Measurements from ENCODE around the gene CASR. TPM values are rescaled to one million over a fixed set of nuclear protein-coding genes. Genes with fewer than 3 reads are reported as not detected.
A peak's percentile ranks its signal among the peaks of the same experiment; 100 is the strongest.

The CASR gene
- total and polyA plus RNA-seq, 5 donors from 2014 or later, result 0.16 to 0.45 TPM; not detected in 3

DNA sequence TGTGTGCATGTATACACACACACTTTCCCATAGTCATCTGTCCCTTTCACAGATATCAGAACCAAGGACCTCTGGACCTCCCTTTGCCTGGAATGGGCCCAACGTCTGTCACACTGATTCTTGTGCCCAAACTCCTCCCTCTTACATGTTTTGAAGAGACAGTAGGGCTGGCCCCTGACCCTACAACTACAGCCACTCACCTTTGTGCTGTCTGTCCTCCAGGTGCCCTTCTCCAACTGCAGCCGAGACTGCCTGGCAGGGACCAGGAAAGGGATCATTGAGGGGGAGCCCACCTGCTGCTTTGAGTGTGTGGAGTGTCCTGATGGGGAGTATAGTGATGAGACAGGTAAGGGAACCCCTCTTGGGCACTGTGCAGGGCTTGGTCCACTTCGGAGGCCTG, 98.4 kb downstream of the CASR start:
- no peaks in the 10 kb centered on the region for H3K36me3 ChIP-seq (ENCODE audit: control insufficient read depth, insufficient read depth, low read length)
- peaks cover 4% of the 10 kb centered on the region for H3K27me3 ChIP-seq (ENCODE audit: control insufficient read depth, insufficient read depth, low read length)
- Mint-ChIP-seq H3K4me1 (no peaks in the 10 kb centered on the region), H3K9me3 (peaks cover 0 to 2% (median 0%) of the 10 kb centered on the region in 7 donors), H3K36me3 (no peaks in the 10 kb centered on the region), H3K4me3 (no peak overlapping the region), H3K27ac (no peak overlapping the region), H3K27me3 (peaks cover 19% of the 10 kb centered on the region)
- no peaks in the 10 kb centered on the region for H3K4me1 ChIP-seq (ENCODE audit: control insufficient read depth, insufficient read depth, low read length, poor library complexity, severe bottlenecking)
- no peaks in the 10 kb centered on the region for H3K9me3 ChIP-seq (ENCODE audit: control insufficient read depth in 2 of 2, low read length in 2 of 2)
- DNase-seq (no peak), ATAC-seq (ENCODE audit: low read depth in 2 of 2) (no peak)
- no peak overlapping the region for H3K27ac ChIP-seq (ENCODE audit: insufficient read depth, low read length, poor library complexity, severe bottlenecking)
- no peak overlapping the region for H3K4me3 ChIP-seq (ENCODE audit: low read depth, low read length)

DNA sequence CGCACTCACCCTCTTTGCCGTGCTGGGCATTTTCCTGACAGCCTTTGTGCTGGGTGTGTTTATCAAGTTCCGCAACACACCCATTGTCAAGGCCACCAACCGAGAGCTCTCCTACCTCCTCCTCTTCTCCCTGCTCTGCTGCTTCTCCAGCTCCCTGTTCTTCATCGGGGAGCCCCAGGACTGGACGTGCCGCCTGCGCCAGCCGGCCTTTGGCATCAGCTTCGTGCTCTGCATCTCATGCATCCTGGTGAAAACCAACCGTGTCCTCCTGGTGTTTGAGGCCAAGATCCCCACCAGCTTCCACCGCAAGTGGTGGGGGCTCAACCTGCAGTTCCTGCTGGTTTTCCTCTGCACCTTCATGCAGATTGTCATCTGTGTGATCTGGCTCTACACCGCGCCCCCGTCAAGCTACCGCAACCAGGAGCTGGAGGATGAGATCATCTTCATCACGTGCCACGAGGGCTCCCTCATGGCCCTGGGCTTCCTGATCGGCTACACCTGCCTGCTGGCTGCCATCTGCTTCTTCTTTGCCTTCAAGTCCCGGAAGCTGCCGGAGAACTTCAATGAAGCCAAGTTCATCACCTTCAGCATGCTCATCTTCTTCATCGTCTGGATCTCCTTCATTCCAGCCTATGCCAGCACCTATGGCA, 100.5 kb downstream of the CASR start:
- Histone ChIP-seq H3K4me3 (ENCODE audit: low read depth, low read length) (no peak overlapping the region), H3K36me3 (ENCODE audit: control insufficient read depth, insufficient read depth, low read length) (no peaks in the 10 kb centered on the region), H3K4me1 (ENCODE audit: control insufficient read depth, insufficient read depth, low read length, poor library complexity, severe bottlenecking) (no peaks in the 10 kb centered on the region), H3K27me3 (ENCODE audit: control insufficient read depth, insufficient read depth, low read length) (peaks cover 4% of the 10 kb centered on the region), H3K27ac (ENCODE audit: insufficient read depth, low read length, poor library complexity, severe bottlenecking) (no peak overlapping the region), H3K9me3 (ENCODE audit: control insufficient read depth in 2 of 2, low read length in 2 of 2) (no peaks in the 10 kb centered on the region)
- peaks cover 29% of the 10 kb centered on the region for H3K27me3 Mint-ChIP-seq
- peaks cover 0 to 2% (median 0%) of the 10 kb centered on the region in 7 donors for H3K9me3 Mint-ChIP-seq
- H3K27ac Mint-ChIP-seq, result no peak overlapping the region
- DNase-seq (no peak), ATAC-seq (ENCODE audit: low read depth in 2 of 2) (no peak)
- H3K4me3 Mint-ChIP-seq, result no peak overlapping the region
- no peaks in the 10 kb centered on the region for H3K4me1 Mint-ChIP-seq
- no peaks in the 10 kb centered on the region for H3K36me3 Mint-ChIP-seq

DNA sequence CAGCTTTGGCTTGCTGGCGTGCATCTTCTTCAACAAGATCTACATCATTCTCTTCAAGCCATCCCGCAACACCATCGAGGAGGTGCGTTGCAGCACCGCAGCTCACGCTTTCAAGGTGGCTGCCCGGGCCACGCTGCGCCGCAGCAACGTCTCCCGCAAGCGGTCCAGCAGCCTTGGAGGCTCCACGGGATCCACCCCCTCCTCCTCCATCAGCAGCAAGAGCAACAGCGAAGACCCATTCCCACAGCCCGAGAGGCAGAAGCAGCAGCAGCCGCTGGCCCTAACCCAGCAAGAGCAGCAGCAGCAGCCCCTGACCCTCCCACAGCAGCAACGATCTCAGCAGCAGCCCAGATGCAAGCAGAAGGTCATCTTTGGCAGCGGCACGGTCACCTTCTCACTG, 101.0 kb downstream of the CASR start:
- no peak overlapping the region for H3K27ac Mint-ChIP-seq

DNA sequence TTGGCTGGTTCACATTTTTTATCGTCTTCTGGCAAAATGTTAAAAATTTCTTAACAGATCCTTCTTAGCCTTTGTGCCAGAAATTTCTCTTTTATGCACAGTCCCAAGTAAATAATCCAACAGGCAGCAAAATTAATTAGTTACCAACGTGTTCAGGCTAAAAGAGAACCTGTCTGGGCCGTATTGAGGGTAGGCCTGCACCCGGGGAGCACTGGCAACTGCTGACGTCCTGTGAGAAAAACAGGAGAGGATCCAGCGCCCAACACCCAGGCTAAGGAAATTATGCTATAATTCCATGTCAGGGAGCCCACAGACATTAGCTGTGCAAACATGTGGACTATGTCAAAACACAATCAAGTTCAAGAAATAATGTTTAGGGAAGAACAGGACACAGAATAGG, 110.9 kb downstream of the CASR start:
- Histone ChIP-seq H3K9me3 (ENCODE audit: control insufficient read depth in 2 of 2, low read length in 2 of 2) (no peaks in the 10 kb centered on the region), H3K27me3 (ENCODE audit: control insufficient read depth, insufficient read depth, low read length) (no peaks in the 10 kb centered on the region), H3K4me1 (ENCODE audit: control insufficient read depth, insufficient read depth, low read length, poor library complexity, severe bottlenecking) (peaks cover 7% of the 10 kb centered on the region), H3K27ac (ENCODE audit: insufficient read depth, low read length, poor library complexity, severe bottlenecking) (no peak overlapping the region), H3K36me3 (ENCODE audit: control insufficient read depth, insufficient read depth, low read length) (no peaks in the 10 kb centered on the region), H3K4me3 (ENCODE audit: low read depth, low read length) (no peak overlapping the region)
- Mint-ChIP-seq H3K4me3 (no peak overlapping the region), H3K27ac (no peak overlapping the region), H3K4me1 (peaks cover 0 to 3% (median 0%) of the 10 kb centered on the region in 4 donors), H3K9me3 (peaks cover 0 to 1% (median 0%) of the 10 kb centered on the region in 7 donors), H3K36me3 (no peaks in the 10 kb centered on the region), H3K27me3 (no peaks in the 10 kb centered on the region)
- ATAC-seq (ENCODE audit: low read depth in 2 of 2) (no peak), DNase-seq (no peak)

More for the DNA sequence above, 101.0 kb downstream of the CASR start:
- Histone ChIP-seq H3K27ac (ENCODE audit: insufficient read depth, low read length, poor library complexity, severe bottlenecking) (no peak overlapping the region), H3K9me3 (ENCODE audit: control insufficient read depth in 2 of 2, low read length in 2 of 2) (no peaks in the 10 kb centered on the region), H3K4me1 (ENCODE audit: control insufficient read depth, insufficient read depth, low read length, poor library complexity, severe bottlenecking) (no peaks in the 10 kb centered on the region), H3K36me3 (ENCODE audit: control insufficient read depth, insufficient read depth, low read length) (no peaks in the 10 kb centered on the region), H3K27me3 (ENCODE audit: control insufficient read depth, insufficient read depth, low read length) (peaks cover 2% of the 10 kb centered on the region), H3K4me3 (ENCODE audit: low read depth, low read length) (no peak overlapping the region)
- DNase-seq (no peak), ATAC-seq (ENCODE audit: low read depth in 2 of 2) (no peak)
- Mint-ChIP-seq H3K27me3 (peaks cover 32% of the 10 kb centered on the region), H3K9me3 (no peaks in the 10 kb centered on the region), H3K36me3 (no peaks in the 10 kb centered on the region), H3K4me3 (no peak overlapping the region), H3K4me1 (no peaks in the 10 kb centered on the region)

DNA sequence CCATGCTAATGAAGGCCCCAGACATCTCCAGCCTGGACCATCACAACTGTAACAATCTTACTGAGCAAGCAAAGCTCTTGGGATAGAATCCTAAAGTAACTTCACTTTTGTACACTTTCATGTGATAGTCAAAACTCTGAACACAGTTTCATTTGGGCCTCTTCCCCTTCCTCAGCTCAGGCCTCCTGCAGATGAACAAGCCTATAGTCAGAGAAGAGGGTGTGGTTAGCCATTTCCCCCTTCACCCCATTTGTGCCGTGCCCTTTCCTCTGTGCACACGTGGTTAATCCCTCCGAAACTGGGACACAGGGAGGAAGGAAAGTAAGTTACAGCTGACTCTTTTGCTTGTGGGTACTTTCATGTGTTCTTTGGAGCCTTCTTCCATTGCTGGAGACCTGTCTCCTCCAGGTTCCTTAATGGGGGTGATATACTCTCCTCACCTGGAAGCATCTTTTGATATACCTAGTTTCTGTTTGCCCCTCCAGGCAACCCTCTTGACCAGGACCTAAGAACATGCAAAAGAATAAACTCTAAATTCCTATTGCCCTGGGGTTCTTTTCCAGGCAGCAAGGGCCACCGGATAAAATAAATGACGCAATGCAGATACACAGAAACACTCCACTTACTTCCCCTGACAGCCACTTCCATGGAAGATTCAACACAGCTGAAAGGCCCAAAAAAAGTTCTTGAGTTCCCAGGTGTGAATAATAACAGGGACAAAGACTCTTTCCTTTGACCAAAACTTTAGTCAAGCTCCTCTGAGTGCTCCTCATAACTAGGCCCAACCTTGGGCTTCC, 112.0 kb downstream of the CASR start:
- H3K4me1 ChIP-seq (ENCODE audit: control insufficient read depth, insufficient read depth, low read length, poor library complexity, severe bottlenecking), result peaks cover 7% of the 10 kb centered on the region
- Mint-ChIP-seq H3K4me1 (no peaks in the 10 kb centered on the region), H3K4me3 (no peak overlapping the region), H3K36me3 (no peaks in the 10 kb centered on the region), H3K27ac (no peak overlapping the region), H3K27me3 (no peaks in the 10 kb centered on the region), H3K9me3 (peaks cover 0 to 2% (median 0%) of the 10 kb centered on the region in 7 donors)
- peaks cover 0 to 3% of the 10 kb centered on the region in 2 experiments for H3K9me3 ChIP-seq (ENCODE audit: control insufficient read depth in 2 of 2, low read length in 2 of 2)
- no peaks in the 10 kb centered on the region for H3K36me3 ChIP-seq (ENCODE audit: control insufficient read depth, insufficient read depth, low read length)
- ATAC-seq (ENCODE audit: low read depth in 2 of 2), result no peak
- H3K27ac ChIP-seq (ENCODE audit: insufficient read depth, low read length, poor library complexity, severe bottlenecking), result no peak overlapping the region
- H3K27me3 ChIP-seq (ENCODE audit: control insufficient read depth, insufficient read depth, low read length), result no peaks in the 10 kb centered on the region
- H3K4me3 ChIP-seq (ENCODE audit: low read depth, low read length), result no peak overlapping the region
- DNase-seq, result peak in 1 of 3 donors; percentile 41

DNA sequence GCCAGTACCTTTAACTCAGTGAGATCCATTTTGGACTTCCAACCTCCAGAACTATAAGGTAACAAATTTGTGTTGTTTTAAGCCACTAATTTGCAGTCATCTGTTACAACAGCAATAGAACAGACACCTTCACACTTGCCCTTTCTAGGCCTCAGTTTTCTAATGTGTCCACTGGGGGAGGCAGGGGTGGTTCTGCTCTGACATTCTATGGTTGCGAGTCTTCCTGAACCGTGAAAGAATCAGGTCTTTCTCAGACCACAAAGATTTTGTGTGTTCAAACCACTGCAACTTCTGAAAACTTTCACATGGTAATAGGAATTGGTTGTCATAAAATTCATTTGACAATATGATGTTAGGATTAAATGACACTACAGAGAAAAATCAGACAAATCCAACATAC, 114.8 kb downstream of the CASR start:
- DNase-seq, result peak in 1 of 3 donors; percentile 10
- Mint-ChIP-seq H3K9me3 (peaks cover 0 to 3% (median 0%) of the 10 kb centered on the region in 7 donors), H3K27ac (no peak overlapping the region), H3K36me3 (no peaks in the 10 kb centered on the region), H3K4me1 (no peaks in the 10 kb centered on the region), H3K27me3 (no peaks in the 10 kb centered on the region), H3K4me3 (no peak overlapping the region)
- peaks cover 7% of the 10 kb centered on the region for H3K4me1 ChIP-seq (ENCODE audit: control insufficient read depth, insufficient read depth, low read length, poor library complexity, severe bottlenecking)
- ATAC-seq (ENCODE audit: low read depth in 2 of 2), result no peak
- no peak overlapping the region for H3K27ac ChIP-seq (ENCODE audit: insufficient read depth, low read length, poor library complexity, severe bottlenecking)
- H3K4me3 ChIP-seq (ENCODE audit: low read depth, low read length), result no peak overlapping the region
- peaks cover 0 to 3% of the 10 kb centered on the region in 2 experiments for H3K9me3 ChIP-seq (ENCODE audit: control insufficient read depth in 2 of 2, low read length in 2 of 2)
- H3K27me3 ChIP-seq (ENCODE audit: control insufficient read depth, insufficient read depth, low read length), result no peaks in the 10 kb centered on the region
- no peaks in the 10 kb centered on the region for H3K36me3 ChIP-seq (ENCODE audit: control insufficient read depth, insufficient read depth, low read length)

DNA sequence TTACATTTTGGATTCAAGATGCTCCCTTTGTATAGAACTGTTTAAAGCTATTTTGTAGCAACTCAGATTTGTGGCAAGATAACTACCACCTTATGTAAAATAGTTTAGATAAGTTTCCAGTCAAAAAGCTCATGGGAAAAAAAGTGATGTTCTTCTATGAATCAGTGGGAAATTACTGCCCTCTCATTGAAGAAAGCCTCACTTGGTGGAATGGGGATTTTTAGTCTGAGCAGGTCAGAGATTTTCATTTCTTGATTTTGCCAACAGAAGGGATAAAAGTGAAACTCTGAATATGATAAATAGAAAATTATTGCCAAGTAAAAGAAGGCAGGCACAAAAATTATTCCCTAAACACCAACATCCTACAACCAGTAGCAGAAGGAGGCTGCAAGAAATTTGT, 115.7 kb downstream of the CASR start:
- Mint-ChIP-seq H3K4me1 (no peaks in the 10 kb centered on the region), H3K36me3 (no peaks in the 10 kb centered on the region), H3K4me3 (no peak overlapping the region), H3K9me3 (peaks cover 0 to 3% (median 0%) of the 10 kb centered on the region in 7 donors), H3K27ac (no peak overlapping the region), H3K27me3 (no peaks in the 10 kb centered on the region)
- H3K36me3 ChIP-seq (ENCODE audit: control insufficient read depth, insufficient read depth, low read length), result no peaks in the 10 kb centered on the region
- H3K27ac ChIP-seq (ENCODE audit: insufficient read depth, low read length, poor library complexity, severe bottlenecking), result no peak overlapping the region
- H3K4me1 ChIP-seq (ENCODE audit: control insufficient read depth, insufficient read depth, low read length, poor library complexity, severe bottlenecking), result peaks cover 7% of the 10 kb centered on the region
- DNase-seq (no peak), ATAC-seq (ENCODE audit: low read depth in 2 of 2) (no peak)
- no peaks in the 10 kb centered on the region for H3K27me3 ChIP-seq (ENCODE audit: control insufficient read depth, insufficient read depth, low read length)
- no peak overlapping the region for H3K4me3 ChIP-seq (ENCODE audit: low read depth, low read length)
- peaks cover 0 to 3% of the 10 kb centered on the region in 2 experiments for H3K9me3 ChIP-seq (ENCODE audit: control insufficient read depth in 2 of 2, low read length in 2 of 2)

Measured in CD4-positive, CD25-positive, alpha-beta regulatory T cell (primary cell).